ENCODE results near the gene MED9.
"Not testable (repeated sequence)": the region's sequence is repeated elsewhere in the genome, so short reads cannot be mapped to it uniquely, and the experiment has no call there.

MED9 gene

GRCh38 chr17:17454700-17455099 is 22.1 kb upstream of the MED9 start:
- DNase-seq (ENCODE audit: low read depth, low spot score): not testable (repeated sequence)

- DNase-seq (ENCODE audit: low read depth, low spot score): no peak
Measured at GRCh38 chr17:17455173-17455572, 21.6 kb upstream of the MED9 start.

GRCh38 chr17:17456251-17456650 is 20.5 kb upstream of the MED9 start:
- no peak for DNase-seq (ENCODE audit: low read depth, low spot score)

GRCh38 chr17:17457680-17458079 is 19.1 kb upstream of the MED9 start:
- DNase-seq (ENCODE audit: low read depth, low spot score): no peak

- no peak for DNase-seq (ENCODE audit: low read depth, low spot score)
Measured at GRCh38 chr17:17460038-17460437, 16.8 kb upstream of the MED9 start.

- no peak for DNase-seq (ENCODE audit: low read depth, low spot score)
Measured at GRCh38 chr17:17462048-17462824, 14.6 kb upstream of the MED9 start.

- DNase-seq (ENCODE audit: low read depth, low spot score): no peak
Measured at GRCh38 chr17:17463821-17464220, 13.0 kb upstream of the MED9 start.

GRCh38 chr17:17465878-17466277 is 10.9 kb upstream of the MED9 start:
- not testable (repeated sequence) for DNase-seq (ENCODE audit: low read depth, low spot score)

- no peak for DNase-seq (ENCODE audit: low read depth, low spot score)
Measured at GRCh38 chr17:17466511-17466910, 10.3 kb upstream of the MED9 start.

GRCh38 chr17:17467016-17467415 is 9.8 kb upstream of the MED9 start:
- no peak for DNase-seq (ENCODE audit: low read depth, low spot score)

GRCh38 chr17:17467720-17468119 is 9.1 kb upstream of the MED9 start:
- DNase-seq (ENCODE audit: low read depth, low spot score): no peak

GRCh38 chr17:17468217-17469010 is 8.4 kb upstream of the MED9 start:
- DNase-seq (ENCODE audit: low read depth, low spot score): no peak

- DNase-seq (ENCODE audit: low read depth, low spot score): no peak
Measured at GRCh38 chr17:17469358-17469757, 7.4 kb upstream of the MED9 start.

GRCh38 chr17:17469996-17470395 is 6.8 kb upstream of the MED9 start:
- no peak for DNase-seq (ENCODE audit: low read depth, low spot score)

GRCh38 chr17:17472333-17472920 is 4.4 kb upstream of the MED9 start:
- DNase-seq (ENCODE audit: low read depth, low spot score): no peak

GRCh38 chr17:17474341-17474740 is 2.5 kb upstream of the MED9 start:
- no peak for DNase-seq (ENCODE audit: low read depth, low spot score)

GRCh38 chr17:17479209-17479608 is 2.4 kb downstream of the MED9 start:
- no peak for DNase-seq (ENCODE audit: low read depth, low spot score)

- DNase-seq (ENCODE audit: low read depth, low spot score): no peak
Measured at GRCh38 chr17:17480593-17481148, 3.9 kb downstream of the MED9 start.

- DNase-seq (ENCODE audit: low read depth, low spot score): no peak
Measured at GRCh38 chr17:17481860-17482259, 5.1 kb downstream of the MED9 start.

GRCh38 chr17:17484451-17484899 is 7.7 kb downstream of the MED9 start:
- DNase-seq (ENCODE audit: low read depth, low spot score): no peak

GRCh38 chr17:17485420-17485819 is 8.6 kb downstream of the MED9 start:
- DNase-seq (ENCODE audit: low read depth, low spot score): no peak

- DNase-seq (ENCODE audit: low read depth, low spot score): not testable (repeated sequence)
Measured at GRCh38 chr17:17486416-17486815, 9.6 kb downstream of the MED9 start.

Measured in activated naive CD8-positive, alpha-beta T cell treated with anti-CD3 and anti-CD28 coated beads, Interleukin-2, amount 50 U/mL, for 16 hours (primary cell).